IMR-90 (cell line): ENCODE results near the gene TMC8. TPM values are rescaled to one million over a fixed set of nuclear protein-coding genes. Genes with fewer than 3 reads are reported as not detected.

ENCODE experiments used
- ATAC-seq: fragments of 200-7000 bp; cut with Tn5 transposase; 2 replicates; pipeline ENCODE4 v1.9.1; 2020; ENCODE audit warnings: low read depth, mild to moderate bottlenecking, moderate library complexity
- BruUV-seq: library from RNA; stranded (reverse); fragments of 400-500 nt; replicated peaks from 2 replicates; lab custom pipeline; 2021; lab: Mats Ljungman, UMichigan
- CTCF ChIA-PET: fragments of 300-600 bp; formaldehyde crosslinking; extraction: SDS; loops from one replicate; lab custom pipeline; 2021; ENCODE audit warnings: antibody characterized with exemption; lab: Yijun Ruan, JAX
- POLR2A ChIA-PET: fragments of 300-600 bp; sonication (Branson Sonifier 250); formaldehyde crosslinking; loops from one replicate; lab custom pipeline; 2022; ENCODE audit warnings: antibody characterized with exemption; ENCODE audit not compliant: unreplicated experiment; lab: Charles Lee
- DNase-seq: peaks from one replicate; pipeline ENCODE4 v3.0.0; 2013
- H2AFZ ChIP-seq: replicated peaks from 2 replicates; pipeline ENCODE3; 2013; ENCODE audit warnings: low read length, mild to moderate bottlenecking; ENCODE audit not compliant: poor library complexity
- H2AK5ac ChIP-seq: 2 replicates; pipeline ENCODE4 v1.6.1; 2013; ENCODE audit warnings: low read depth, low read length, inconsistent platforms
- H2AK9ac ChIP-seq: replicated peaks from 2 replicates; pipeline ENCODE3; 2013; ENCODE audit warnings: mild to moderate bottlenecking, low read depth, low read length, moderate library complexity; ENCODE audit not compliant: poor library complexity
- H2BK120ac ChIP-seq: 2 replicates; pipeline ENCODE4 v1.6.1; 2013; ENCODE audit warnings: low read depth, low read length, inconsistent platforms
- H2BK15ac ChIP-seq: 3 replicates; pipeline ENCODE4 v1.6.1; 2013; ENCODE audit warnings: low read depth, low read length, inconsistent platforms
- H2BK20ac ChIP-seq: 2 replicates; pipeline ENCODE4 v1.6.1; 2013; ENCODE audit warnings: low read depth, mild to moderate bottlenecking, inconsistent platforms, low read length, moderate library complexity
- H2BK5ac ChIP-seq: 2 replicates; pipeline ENCODE4 v1.6.1; 2013; ENCODE audit warnings: mild to moderate bottlenecking, low read depth, low read length, inconsistent platforms; ENCODE audit not compliant: poor library complexity, severe bottlenecking
- H3K14ac ChIP-seq: replicated peaks from 2 replicates; pipeline ENCODE4 v1.6.1; 2013; ENCODE audit warnings: low read depth, low read length, inconsistent platforms
- H3K18ac ChIP-seq: 2 replicates; pipeline ENCODE4 v1.6.1; 2013; ENCODE audit warnings: low read depth, low read length, control low read depth
- H3K23ac ChIP-seq: 2 replicates; pipeline ENCODE4 v1.6.1; 2013; ENCODE audit warnings: low read depth, low read length, inconsistent platforms
- H3K27ac ChIP-seq: 2 replicates; pipeline ENCODE4 v1.5.1; 2013; ENCODE audit warnings: mild to moderate bottlenecking, control low read depth, low read length; ENCODE audit not compliant: insufficient read depth
- H3K27me3 ChIP-seq: 2 replicates; pipeline ENCODE4 v1.6.1; 2013; ENCODE audit warnings: low read length; ENCODE audit not compliant: control insufficient read depth, insufficient read depth
- H3K36me3 ChIP-seq: 2 replicates; pipeline ENCODE4 v1.6.1; 2013; ENCODE audit warnings: low read length, mixed read lengths; ENCODE audit not compliant: control insufficient read depth, insufficient read depth
- H3K4ac ChIP-seq: 2 replicates; pipeline ENCODE4 v1.6.1; 2013; ENCODE audit warnings: low read depth, low read length, inconsistent platforms
- H3K4me1 ChIP-seq: 2 replicates; pipeline ENCODE4 v1.6.1; 2013; ENCODE audit warnings: low read length, mixed read lengths; ENCODE audit not compliant: control insufficient read depth, insufficient read depth
- H3K4me2 ChIP-seq: 2 replicates; pipeline ENCODE4 v1.6.1; 2013; ENCODE audit warnings: low read depth, mild to moderate bottlenecking, control low read depth, low read length, moderate library complexity
- H3K4me3 ChIP-seq: 2 replicates; pipeline ENCODE4 v1.5.1; 2013; ENCODE audit warnings: low read depth, mild to moderate bottlenecking, control low read depth, low read length, moderate library complexity; ENCODE audit not compliant: insufficient read depth
- H3K56ac ChIP-seq: 2 replicates; pipeline ENCODE4 v1.6.1; 2013; ENCODE audit warnings: low read length, inconsistent platforms; ENCODE audit not compliant: insufficient read depth; ENCODE audit errors: extremely low read depth
- H3K79me1 ChIP-seq, 2 experiments: 2 replicates each; pipeline ENCODE4 v1.6.1; 2013; ENCODE audit warnings: low read length in 2 of 2, inconsistent platforms in 1 of 2, low read depth in 1 of 2
- H3K9ac ChIP-seq: 2 replicates; pipeline ENCODE4 v1.6.1; 2013; ENCODE audit warnings: low read depth, low read length, control low read depth
- H3K9me1 ChIP-seq: 2 replicates; pipeline ENCODE4 v1.6.1; 2013; ENCODE audit warnings: low read length, inconsistent platforms; ENCODE audit not compliant: insufficient read depth
- H3K9me3 ChIP-seq: 2 replicates; pipeline ENCODE4 v1.6.1; 2013; ENCODE audit warnings: low read length; ENCODE audit not compliant: control insufficient read depth, insufficient read depth
- H4K20me1 ChIP-seq: 2 replicates; pipeline ENCODE4 v1.6.1; 2013; ENCODE audit warnings: low read length, inconsistent platforms; ENCODE audit not compliant: insufficient read depth
- H4K5ac ChIP-seq: 2 replicates; pipeline ENCODE4 v1.6.1; 2013; ENCODE audit warnings: mild to moderate bottlenecking, low read depth, low read length, control low read depth
- H4K8ac ChIP-seq, 2 experiments: 2 replicates each; pipeline ENCODE4 v1.6.1; 2013; ENCODE audit warnings: low read depth in 2 of 2, low read length in 2 of 2, control low read depth in 1 of 2, inconsistent platforms in 1 of 2
- H4K91ac ChIP-seq: 2 replicates; pipeline ENCODE4 v1.6.1; 2013; ENCODE audit warnings: low read depth, low read length, inconsistent platforms; ENCODE audit not compliant: insufficient read depth
- BHLHE40 ChIP-seq: fragments of 150-350 bp; IDR thresholded peaks from 2 replicates; pipeline ENCODE4 v1.6.1; 2016; ENCODE audit warnings: mild to moderate bottlenecking, low read depth, low read length
- CEBPB ChIP-seq: IDR thresholded peaks from 2 replicates; pipeline ENCODE4 v1.6.1; 2012; ENCODE audit warnings: low read depth, low read length, improper control_type of control experiment
- CTCF ChIP-seq: conservative IDR thresholded peaks from 2 replicates; pipeline ENCODE4 v1.5.1; 2012; ENCODE audit warnings: mild to moderate bottlenecking, low read depth, low read length, improper control_type of control experiment
- FOS ChIP-seq: fragments of 150-350 bp; IDR thresholded peaks from 2 replicates; pipeline ENCODE4 v1.6.1; 2016; ENCODE audit warnings: low read depth, low read length
- MAFK ChIP-seq: IDR thresholded peaks from 2 replicates; pipeline ENCODE4 v1.6.1; 2012; ENCODE audit warnings: low read depth, low read length, improper control_type of control experiment
- NFE2L2 ChIP-seq: fragments of 150-350 bp; IDR thresholded peaks from 2 replicates; pipeline ENCODE4 v1.6.1; 2016; ENCODE audit warnings: low read depth, mild to moderate bottlenecking, low read length
- POLR2A ChIP-seq: IDR thresholded peaks from 2 replicates; pipeline ENCODE4 v1.6.1; 2012; ENCODE audit warnings: mild to moderate bottlenecking, low read depth, low read length
- RAD21 ChIP-seq: IDR thresholded peaks from 2 replicates; pipeline ENCODE4 v1.6.1; 2012; ENCODE audit warnings: low read length, improper control_type of control experiment
- RFX5 ChIP-seq: IDR thresholded peaks from 2 replicates; pipeline ENCODE4 v1.8.0; 2012; ENCODE audit warnings: low read depth, mild to moderate bottlenecking, low read length, moderate library complexity
- USF2 ChIP-seq: fragments of 150-350 bp; IDR thresholded peaks from 2 replicates; pipeline ENCODE4 v1.6.1; 2017; ENCODE audit warnings: mild to moderate bottlenecking, antibody characterized with exemption, low read length, low read depth
- WGBS, 2 experiments: methylation state at CpG; one replicate each; pipeline versions ENCODE4 v1.1.5 to v1.1.7; 2013; ENCODE audit warnings: missing lambda C conversion rate in 2 of 2; ENCODE audit not compliant: insufficient read length in 1 of 2; ENCODE audit errors: extremely low coverage in 2 of 2; 5-methylcytosine and 5-hydroxymethylcytosine counted together
- dilution Hi-C: fragments of 300-500 bp; cut with HindIII; formaldehyde crosslinking; loops from one replicate; pipeline ENCODE4 v1.14.3; 2018; ENCODE audit warnings: low sequenced_read_pairs; ENCODE audit not compliant: unreplicated experiment
- in situ Hi-C: fragments of 300-500 bp; cut with MboI; formaldehyde crosslinking; loops from 3 replicates; pipeline ENCODE4 v1.14.3; 2019; ENCODE audit warnings: low sequenced_read_pairs, inconsistent platforms, mixed read lengths
- intact Hi-C: fragments of 100-400 bp; cut with micrococcal nuclease; formaldehyde crosslinking; loops from 2 replicates; pipeline ENCODE4 v1.10.0; 2022
- polyA plus RNA-seq, 3 experiments: library from polyadenylated mRNA; depleted of rRNA; stranded (reverse); fragments of >200 nt; gene quantifications; 2 replicates each; pipeline ENCODE4 v1.2.3, GENCODE V29; 2012; ENCODE audit warnings: low replicate concordance in 1 of 3
- total RNA-seq: library from RNA; depleted of rRNA; stranded (reverse); fragments of >200 nt; gene quantifications from 2 replicates; pipeline ENCODE4 v1.2.3, GENCODE V29; 2012

TMC8 gene
- total and polyA plus RNA-seq, 2 of the 4 experiments (the other 2 are of a cell fraction) = not detected

GRCh38 chr17:78142119-78142861, 11.7 kb downstream of the TMC8 start (continued):
- TF ChIP-seq CEBPB = no peak

GRCh38 chr17:78143214-78144146, 12.9 kb downstream of the TMC8 start:
- H3K56ac ChIP-seq = no peak overlapping the region
- no peak overlapping the region for H3K14ac ChIP-seq
- WGBS, 2 experiments = 83% methylated on average over 11 of the region's 21 CpGs; no CpG with 5 or more reads in 1 of the 2 experiments
- no peaks in the 10 kb centered on the region for H3K9me1 ChIP-seq
- H3K36me3 ChIP-seq = no peaks in the 10 kb centered on the region
- H3K9me3 ChIP-seq = no peaks in the 10 kb centered on the region
- H2BK120ac ChIP-seq = no peak overlapping the region
- no peak overlapping the region for H2AK5ac ChIP-seq
- DNase-seq = no peak
- CTCF ChIA-PET = interaction anchor here (1.1 kb wide), 1 partner anchor 33 kb away, joined by 5 read pairs; no protein-coding TSS in a partner anchor
- H4K20me1 ChIP-seq = no peaks in the 10 kb centered on the region
- intact Hi-C loops = no loop called here
- no peak overlapping the region for H4K5ac ChIP-seq
- in situ Hi-C loops = no loop called here
- H2AK9ac ChIP-seq = no peak overlapping the region
- dilution Hi-C loops = no loop called here
- no TSS peak for BruUV-seq
- H3K27me3 ChIP-seq = no peaks in the 10 kb centered on the region; the same call in 1 of the 2 replicates
- no peak overlapping the region for H3K4ac ChIP-seq
- no peak overlapping the region for H2BK5ac ChIP-seq
- POLR2A ChIA-PET = interaction anchor here (0.9 kb wide), 1 partner anchor 120 kb away, joined by 3 read pairs; no protein-coding TSS in a partner anchor
- no peak overlapping the region for H3K4me2 ChIP-seq
- H2AFZ ChIP-seq = no peak overlapping the region
- H3K9ac ChIP-seq = no peak overlapping the region
- H2BK15ac ChIP-seq = no peak overlapping the region
- no peak overlapping the region for H3K18ac ChIP-seq
- H3K23ac ChIP-seq = no peak overlapping the region
- no peak overlapping the region for H4K91ac ChIP-seq
- no peaks in the 10 kb centered on the region for H3K79me1 ChIP-seq
- H3K4me1 ChIP-seq = peaks cover 3% of the 10 kb centered on the region; the same call in 1 of the 2 replicates
- TF ChIP-seq CEBPB (no peak), CTCF (no peak), USF2 (no peak), MAFK (no peak), NFE2L2 (no peak), BHLHE40 (no peak), POLR2A (no peak), RFX5 (no peak), FOS (no peak), RAD21 (no peak)
- H3K27ac ChIP-seq = no peak overlapping the region
- H4K8ac ChIP-seq = no peak overlapping the region
- ATAC-seq = no peak
- H3K4me3 ChIP-seq = no peak overlapping the region
- H2BK20ac ChIP-seq = no peak overlapping the region
